Progenitor cell of endocrine pancreas (in vitro differentiated cells): Measurements from ENCODE around the gene SP4. TPM values are rescaled to one million over a fixed set of nuclear protein-coding genes. Genes with fewer than 3 reads are reported as not detected.
"Not testable (repeated sequence)": the region's sequence is repeated elsewhere in the genome, so short reads cannot be mapped to it uniquely, and the experiment has no call there.

Experiments
- DNase-seq: peaks from one replicate; pipeline ENCODE4 v3.0.0; 2021; ENCODE audit warnings: low spot score; ENCODE audit not compliant: unreplicated experiment
- H3K27ac Mint-ChIP-seq: 2 replicates; pipeline ENCODE4 v1.8.0; 2021; ENCODE audit warnings: mild to moderate bottlenecking, moderate library complexity, mixed read lengths
- H3K27me3 Mint-ChIP-seq: 2 replicates; pipeline ENCODE4 v1.8.0; 2021; ENCODE audit warnings: mixed read lengths
- H3K36me3 Mint-ChIP-seq: 2 replicates; pipeline ENCODE4 v1.8.0; 2022; ENCODE audit warnings: mixed read lengths; ENCODE audit not compliant: insufficient read depth
- H3K4me1 Mint-ChIP-seq: 2 replicates; pipeline ENCODE4 v1.8.0; 2021; ENCODE audit warnings: low read depth, mixed read lengths
- H3K4me3 Mint-ChIP-seq: 2 replicates; pipeline ENCODE4 v1.8.0; 2021; ENCODE audit warnings: low read depth, mild to moderate bottlenecking, moderate library complexity, mixed read lengths
- H3K9me3 Mint-ChIP-seq: 2 replicates; pipeline ENCODE4 v1.8.0; 2021; ENCODE audit warnings: low read depth, mixed read lengths
- total RNA-seq: library from RNA; stranded (reverse); gene quantifications from 2 replicates; pipeline ENCODE4 v1.2.1, GENCODE V29; 2021
- TF ChIP-seq, protein P1 (sequence below): fragments of 200-600 bp; sonication (generic); IDR thresholded peaks from one replicate; pipeline ENCODE4 v1.5.0; 2021; ENCODE audit warnings: antibody characterized with exemption, mild to moderate bottlenecking; ENCODE audit not compliant: unreplicated experiment

SP4 gene
- total RNA-seq, 1 donor from 2014 or later: 19.8 TPM

DNA sequence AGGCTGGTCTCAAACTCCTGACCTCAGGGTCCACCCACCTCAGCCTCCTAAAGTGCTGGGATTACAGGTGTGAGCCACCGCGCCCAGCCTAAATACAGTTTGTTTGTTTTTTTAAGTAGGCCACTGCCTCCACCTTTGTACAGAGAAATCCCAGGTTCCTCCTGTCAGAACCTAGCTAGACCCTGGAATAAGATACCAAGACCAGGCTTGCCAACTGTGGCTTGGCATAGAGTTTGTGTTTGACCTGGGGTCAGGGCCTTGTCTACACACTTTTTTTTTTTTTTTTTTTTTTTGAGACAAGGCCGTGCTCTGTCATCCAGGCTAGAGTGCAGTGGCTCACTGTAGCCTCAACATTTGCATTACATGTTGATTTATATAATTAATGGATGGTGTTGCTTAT is 80.7 kb downstream of the SP4 start:
- peaks cover 29% of the 10 kb centered on the region for H3K36me3 Mint-ChIP-seq
- DNase-seq: no peak
- H3K4me1 Mint-ChIP-seq: peaks cover 7% of the 10 kb centered on the region
- no peak overlapping the region for H3K27ac Mint-ChIP-seq
- no peaks in the 10 kb centered on the region for H3K27me3 Mint-ChIP-seq
- TF ChIP-seq, protein P1, sequence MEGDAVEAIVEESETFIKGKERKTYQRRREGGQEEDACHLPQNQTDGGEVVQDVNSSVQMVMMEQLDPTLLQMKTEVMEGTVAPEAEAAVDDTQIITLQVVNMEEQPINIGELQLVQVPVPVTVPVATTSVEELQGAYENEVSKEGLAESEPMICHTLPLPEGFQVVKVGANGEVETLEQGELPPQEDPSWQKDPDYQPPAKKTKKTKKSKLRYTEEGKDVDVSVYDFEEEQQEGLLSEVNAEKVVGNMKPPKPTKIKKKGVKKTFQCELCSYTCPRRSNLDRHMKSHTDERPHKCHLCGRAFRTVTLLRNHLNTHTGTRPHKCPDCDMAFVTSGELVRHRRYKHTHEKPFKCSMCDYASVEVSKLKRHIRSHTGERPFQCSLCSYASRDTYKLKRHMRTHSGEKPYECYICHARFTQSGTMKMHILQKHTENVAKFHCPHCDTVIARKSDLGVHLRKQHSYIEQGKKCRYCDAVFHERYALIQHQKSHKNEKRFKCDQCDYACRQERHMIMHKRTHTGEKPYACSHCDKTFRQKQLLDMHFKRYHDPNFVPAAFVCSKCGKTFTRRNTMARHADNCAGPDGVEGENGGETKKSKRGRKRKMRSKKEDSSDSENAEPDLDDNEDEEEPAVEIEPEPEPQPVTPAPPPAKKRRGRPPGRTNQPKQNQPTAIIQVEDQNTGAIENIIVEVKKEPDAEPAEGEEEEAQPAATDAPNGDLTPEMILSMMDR: no peak
- H3K9me3 Mint-ChIP-seq: peaks cover 9% of the 10 kb centered on the region
- H3K4me3 Mint-ChIP-seq: no peak overlapping the region

DNA sequence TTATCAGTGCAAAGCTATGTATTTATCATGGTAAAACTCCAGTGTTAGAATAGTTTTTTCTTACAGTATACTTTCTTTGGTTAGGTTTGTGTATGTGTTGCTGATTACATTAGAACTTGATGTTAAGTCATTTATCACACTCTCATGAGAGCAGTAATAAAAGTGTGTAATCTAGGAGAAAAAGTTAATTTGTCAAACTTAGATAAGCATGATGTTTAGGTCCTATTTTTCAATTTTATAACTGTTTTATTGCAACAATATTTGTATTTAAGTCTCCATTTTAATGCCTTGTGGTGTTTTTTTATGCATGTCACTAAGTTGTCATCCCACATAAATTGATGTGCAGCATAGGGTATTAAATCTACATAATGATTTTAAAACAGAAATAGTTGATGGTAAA is 86.2 kb downstream of the SP4 start:
- H3K4me1 Mint-ChIP-seq: no peaks in the 10 kb centered on the region
- H3K36me3 Mint-ChIP-seq: peaks cover 17% of the 10 kb centered on the region
- H3K4me3 Mint-ChIP-seq: no peak overlapping the region
- H3K27ac Mint-ChIP-seq: no peak overlapping the region
- DNase-seq: no peak
- peaks cover 8% of the 10 kb centered on the region for H3K9me3 Mint-ChIP-seq
- TF ChIP-seq, protein P1: no peak
- H3K27me3 Mint-ChIP-seq: no peaks in the 10 kb centered on the region

DNA sequence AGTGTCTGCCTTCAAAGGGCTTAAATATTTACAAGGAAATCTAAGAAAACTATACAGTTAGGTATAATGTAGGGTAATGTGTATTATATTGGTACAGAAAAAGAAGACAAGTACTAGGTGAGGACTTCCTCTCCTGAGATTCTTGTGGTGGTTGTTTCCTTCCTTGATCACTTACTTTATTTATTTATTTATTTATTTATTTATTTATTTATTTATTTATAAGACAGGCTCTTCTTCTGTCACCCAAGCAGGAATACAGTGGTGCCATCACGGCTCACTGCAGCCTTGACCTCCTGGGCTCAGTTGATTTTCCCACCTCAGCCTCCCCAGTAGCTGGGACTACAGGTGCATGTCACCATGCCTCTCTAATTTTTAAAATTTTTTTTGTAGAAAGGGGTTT is 96.8 kb downstream of the SP4 start:
- Mint-ChIP-seq H3K27ac (no peak overlapping the region), H3K9me3 (peaks cover 6% of the 10 kb centered on the region), H3K27me3 (peaks cover 6% of the 10 kb centered on the region), H3K36me3 (no peaks in the 10 kb centered on the region), H3K4me1 (no peaks in the 10 kb centered on the region), H3K4me3 (no peak overlapping the region)
- no peak for DNase-seq
- TF ChIP-seq, protein P1: no peak

DNA sequence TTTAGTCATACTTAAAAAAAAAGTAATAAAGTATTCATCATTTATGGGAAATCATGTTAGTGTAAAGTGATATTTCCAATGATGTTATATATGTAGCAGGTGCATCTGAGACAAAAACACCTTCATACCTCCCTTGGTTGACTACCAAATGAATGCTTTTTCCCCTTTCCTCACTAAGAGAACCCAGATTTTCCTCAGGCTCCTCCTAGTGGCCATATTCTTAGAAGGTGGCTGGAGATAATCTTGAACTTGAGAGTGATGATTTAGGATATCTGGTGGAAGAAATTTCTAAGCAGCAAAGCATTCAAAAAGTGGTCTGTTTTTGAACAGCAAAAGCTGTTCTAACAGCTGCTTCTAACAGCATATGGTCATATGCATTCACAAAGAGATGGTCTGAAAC is 98.1 kb downstream of the SP4 start:
- no peak for DNase-seq
- Mint-ChIP-seq H3K36me3 (no peaks in the 10 kb centered on the region), H3K4me1 (no peaks in the 10 kb centered on the region), H3K4me3 (no peak overlapping the region), H3K9me3 (peaks cover 6% of the 10 kb centered on the region), H3K27me3 (peaks cover 15% of the 10 kb centered on the region), H3K27ac (no peak overlapping the region)
- TF ChIP-seq, protein P1: peak; percentile 17

DNA sequence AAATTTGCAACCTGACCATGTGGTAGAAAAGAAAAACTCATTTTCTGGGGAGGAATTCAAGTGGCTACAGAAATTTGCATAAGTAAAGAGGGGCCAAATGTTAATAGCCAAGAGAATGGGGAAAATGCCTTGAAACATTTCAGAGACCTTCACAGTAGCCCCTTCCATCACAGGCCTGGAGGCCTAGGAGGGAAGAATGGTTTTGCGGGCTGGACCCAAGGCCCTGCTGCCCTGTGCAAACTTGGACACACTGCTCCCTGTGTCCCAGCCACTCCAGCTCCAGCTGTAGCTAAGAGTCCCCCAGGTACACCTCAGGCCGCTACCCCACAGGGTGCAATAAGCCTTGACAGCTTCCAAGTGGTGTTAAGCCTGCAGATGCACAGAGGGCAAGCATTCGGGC is 98.6 kb downstream of the SP4 start:
- no peak overlapping the region for H3K27ac Mint-ChIP-seq
- no peaks in the 10 kb centered on the region for H3K36me3 Mint-ChIP-seq
- DNase-seq: no peak
- peaks cover 15% of the 10 kb centered on the region for H3K27me3 Mint-ChIP-seq
- TF ChIP-seq, protein P1: no peak
- peaks cover 7% of the 10 kb centered on the region for H3K9me3 Mint-ChIP-seq
- H3K4me1 Mint-ChIP-seq: no peaks in the 10 kb centered on the region
- H3K4me3 Mint-ChIP-seq: no peak overlapping the region

DNA sequence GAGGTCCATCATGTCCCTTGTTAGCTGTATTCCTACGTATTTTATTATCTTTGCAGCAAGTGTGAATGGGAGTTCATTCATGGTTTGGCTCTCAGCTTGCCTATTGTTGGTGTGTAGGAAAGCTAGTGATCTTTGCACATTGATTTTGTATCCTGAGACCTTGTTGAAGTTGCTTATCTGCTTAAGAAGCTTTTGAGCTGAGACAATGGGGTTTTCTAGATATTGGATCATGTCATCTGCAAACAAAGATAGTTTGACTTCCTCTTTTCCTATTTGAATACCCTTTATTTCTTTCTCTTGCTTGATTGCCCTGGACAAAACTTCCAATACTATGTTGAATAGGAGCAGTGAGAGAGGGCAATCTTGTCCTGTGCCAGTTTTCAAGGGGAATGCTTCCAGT is 104.6 kb downstream of the SP4 start:
- peaks cover 15% of the 10 kb centered on the region for H3K9me3 Mint-ChIP-seq
- H3K4me3 Mint-ChIP-seq, DNase-seq, H3K27ac Mint-ChIP-seq, H3K4me1 Mint-ChIP-seq, H3K36me3 Mint-ChIP-seq: not testable (repeated sequence)
- peaks cover 19% of the 10 kb centered on the region for H3K27me3 Mint-ChIP-seq

DNA sequence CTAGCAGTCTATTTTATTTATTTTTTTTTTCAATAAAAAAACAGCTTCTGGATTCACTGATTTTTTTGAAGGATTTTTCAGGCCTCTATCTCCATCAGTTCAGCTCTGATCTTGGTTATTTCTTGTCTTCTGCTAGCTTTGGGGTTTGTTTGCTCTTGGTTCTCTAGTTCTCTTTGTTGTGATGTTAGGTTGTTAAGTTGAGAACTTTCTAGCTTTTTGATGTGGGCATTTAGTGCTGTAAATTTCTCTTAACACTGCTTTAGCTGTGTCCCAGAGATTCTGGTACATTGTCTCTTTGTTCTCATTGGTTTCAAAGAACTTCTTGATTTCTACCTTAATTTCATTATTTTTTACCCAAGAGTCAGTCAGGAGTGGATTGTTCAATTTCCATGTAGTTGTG is 105.8 kb downstream of the SP4 start:
- H3K27me3 Mint-ChIP-seq: peaks cover 19% of the 10 kb centered on the region
- not testable (repeated sequence) for DNase-seq, H3K36me3 Mint-ChIP-seq, H3K27ac Mint-ChIP-seq, H3K4me3 Mint-ChIP-seq, H3K4me1 Mint-ChIP-seq
- H3K9me3 Mint-ChIP-seq: peaks cover 15% of the 10 kb centered on the region

DNA sequence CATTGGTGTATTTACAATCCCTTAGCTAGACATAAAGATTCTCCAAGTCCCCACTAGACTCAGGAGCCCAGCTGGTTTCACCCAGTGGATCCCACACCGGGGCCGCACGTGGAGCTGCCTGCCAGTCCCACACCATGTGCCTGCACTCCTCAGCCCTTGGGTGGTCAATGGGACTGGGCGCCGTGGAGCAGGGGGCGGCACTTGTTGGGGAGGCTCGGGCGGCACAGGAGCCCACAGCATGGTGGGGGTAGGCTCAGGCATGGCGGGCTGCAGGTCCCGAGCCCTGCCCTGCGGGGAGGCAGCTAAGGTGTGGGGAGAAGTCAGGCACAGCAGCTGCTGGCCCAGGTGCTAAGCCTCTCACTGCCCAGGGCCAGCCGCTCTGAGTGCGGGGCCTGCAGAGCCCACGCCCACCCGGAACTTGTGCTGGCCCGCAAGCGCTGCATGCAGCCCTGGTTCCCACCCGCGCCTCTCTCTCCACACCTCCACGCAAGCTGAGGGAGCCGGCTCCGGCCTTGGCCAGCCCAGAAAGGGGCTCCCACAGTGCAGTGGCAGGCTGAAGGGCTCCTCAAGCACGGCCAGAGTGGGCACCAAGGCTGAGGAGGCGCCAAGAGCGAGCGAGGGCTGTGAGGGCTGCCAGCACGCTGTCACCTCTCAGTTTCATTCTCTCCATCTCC is 108.7 kb downstream of the SP4 start:
- H3K36me3 Mint-ChIP-seq, H3K27ac Mint-ChIP-seq, DNase-seq, H3K4me1 Mint-ChIP-seq, H3K4me3 Mint-ChIP-seq: not testable (repeated sequence)
- peaks cover 29% of the 10 kb centered on the region for H3K27me3 Mint-ChIP-seq
- H3K9me3 Mint-ChIP-seq: peaks cover 12% of the 10 kb centered on the region
